Smooth muscle cell (in vitro differentiated cells): ENCODE results near the gene FARP1. TPM values are rescaled to one million over a fixed set of nuclear protein-coding genes. Genes with fewer than 3 reads are reported as not detected.

Source experiments
- DNase-seq: peaks from one replicate; lab custom pipeline; 2025; ENCODE audit not compliant: unreplicated experiment; lab: John Stamatoyannopoulos, UW
- H2AFZ ChIP-seq: fragments of 200-600 bp; sonication (generic); 2 replicates; pipeline ENCODE4 v1.6.0; 2016; ENCODE audit warnings: antibody characterized with exemption, low read depth, mild to moderate bottlenecking
- H3F3A ChIP-seq: fragments of 200-600 bp; sonication (generic); 2 replicates; pipeline ENCODE4 v1.6.0; 2017; ENCODE audit warnings: antibody characterized with exemption, low read depth
- H3K27ac ChIP-seq: fragments of 200-600 bp; sonication (generic); 2 replicates; pipeline ENCODE4 v1.5.1; 2016; ENCODE audit warnings: low read depth, mild to moderate bottlenecking
- H3K27me3 ChIP-seq: fragments of 200-600 bp; sonication (generic); 2 replicates; pipeline ENCODE4 v1.6.1; 2016; ENCODE audit warnings: low read depth, mild to moderate bottlenecking
- H3K36me3 ChIP-seq: fragments of 200-600 bp; sonication (generic); 2 replicates; pipeline ENCODE4 v1.5.1; 2016; ENCODE audit warnings: low read depth
- H3K4me1 ChIP-seq: fragments of 200-600 bp; sonication (generic); 2 replicates; pipeline ENCODE4 v1.5.1; 2016; ENCODE audit warnings: low read depth
- H3K4me2 ChIP-seq: fragments of 200-600 bp; sonication (generic); 2 replicates; pipeline ENCODE4 v1.6.0; 2016; ENCODE audit warnings: mild to moderate bottlenecking
- H3K4me3 ChIP-seq: fragments of 200-600 bp; sonication (generic); 2 replicates; pipeline ENCODE4 v1.5.1; 2016; ENCODE audit warnings: mild to moderate bottlenecking
- H3K79me2 ChIP-seq: fragments of 200-600 bp; sonication (generic); 2 replicates; pipeline ENCODE4 v1.6.0; 2016; ENCODE audit warnings: low read depth, mild to moderate bottlenecking
- H3K9ac ChIP-seq: fragments of 200-600 bp; sonication (generic); 2 replicates; pipeline ENCODE4 v1.6.0; 2016; ENCODE audit warnings: low read depth
- H3K9me3 ChIP-seq: fragments of 200-600 bp; sonication (generic); replicated peaks from 2 replicates; pipeline ENCODE4 v1.5.1; 2016; ENCODE audit warnings: low read depth
- H4K20me1 ChIP-seq: fragments of 200-600 bp; sonication (generic); 2 replicates; pipeline ENCODE4 v1.6.0; 2016; ENCODE audit warnings: low read depth
- WGBS: methylation state at CpG from one replicate; pipeline ENCODE4 v1.1.7; 2016; ENCODE audit warnings: low lambda C conversion rate; 5-methylcytosine and 5-hydroxymethylcytosine counted together
- polyA plus RNA-seq: library from polyadenylated mRNA; unstranded; fragments of >200 nt; fragmentation: Nextera tagmentation; extraction: Ambion mirVana; gene quantifications from 2 replicates; pipeline ENCODE4 v1.2.1, GENCODE V29; 2016
- total RNA-seq: library from RNA; depleted of rRNA; stranded (reverse); fragments of >200 nt; gene quantifications from 2 replicates; pipeline ENCODE4 v1.2.3, GENCODE V29; 2014
- TF ChIP-seq, protein P1 (sequence below): fragments of 200-600 bp; sonication (generic); IDR thresholded peaks from 2 replicates; pipeline ENCODE4 v1.5.1; 2017; ENCODE audit warnings: borderline replicate concordance, mild to moderate bottlenecking, antibody characterized with exemption; ENCODE audit not compliant: insufficient read depth, poor library complexity, severe bottlenecking

FARP1 gene
- total and polyA plus RNA-seq, 2 experiments from 2014 or later: 59.4 to 104 TPM

DNA sequence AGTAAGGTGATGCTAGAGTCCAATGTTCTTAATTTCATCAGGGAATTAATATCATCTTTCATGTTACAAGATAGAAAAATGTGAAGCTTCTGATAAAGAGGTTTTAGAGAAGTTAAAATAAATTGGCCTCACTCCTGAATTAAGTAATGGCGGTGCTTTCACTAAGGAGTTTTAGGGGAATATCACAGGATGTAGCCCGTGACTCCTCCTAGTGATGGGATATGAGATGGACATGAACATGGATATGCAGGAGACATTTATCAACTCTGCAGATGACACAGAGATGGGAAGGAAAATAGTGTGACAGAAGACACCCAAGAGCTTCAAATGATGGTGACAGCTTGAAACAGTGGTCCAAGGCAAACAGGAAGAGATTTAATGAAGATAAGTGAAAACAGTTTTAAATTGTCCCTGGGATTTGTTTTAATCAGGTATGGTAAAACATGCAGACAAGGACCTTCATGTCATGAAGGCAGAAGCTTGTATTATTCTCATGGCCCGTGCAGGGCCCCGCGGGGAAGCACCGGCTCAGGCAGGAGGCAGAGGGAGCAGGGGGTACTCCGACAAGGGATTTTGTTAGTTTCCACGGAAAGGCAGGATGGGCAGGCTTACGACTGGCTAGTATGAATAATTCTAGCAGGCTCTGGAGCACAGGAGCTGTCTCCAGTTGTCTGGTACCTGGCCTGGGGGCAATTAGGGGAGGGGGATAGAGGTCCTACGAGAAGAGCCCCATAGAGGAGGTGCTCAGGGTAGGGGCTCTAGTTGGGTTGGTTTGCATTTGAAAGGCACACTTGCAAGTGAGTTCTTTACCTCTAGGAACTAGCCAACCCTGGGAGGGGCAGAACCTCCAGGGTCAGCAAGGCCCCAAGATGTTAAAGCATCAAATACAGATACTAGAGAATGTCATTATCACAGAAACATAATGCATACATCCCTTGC lies 38.7 kb upstream of the FARP1 start:
- TF ChIP-seq, protein P1, sequence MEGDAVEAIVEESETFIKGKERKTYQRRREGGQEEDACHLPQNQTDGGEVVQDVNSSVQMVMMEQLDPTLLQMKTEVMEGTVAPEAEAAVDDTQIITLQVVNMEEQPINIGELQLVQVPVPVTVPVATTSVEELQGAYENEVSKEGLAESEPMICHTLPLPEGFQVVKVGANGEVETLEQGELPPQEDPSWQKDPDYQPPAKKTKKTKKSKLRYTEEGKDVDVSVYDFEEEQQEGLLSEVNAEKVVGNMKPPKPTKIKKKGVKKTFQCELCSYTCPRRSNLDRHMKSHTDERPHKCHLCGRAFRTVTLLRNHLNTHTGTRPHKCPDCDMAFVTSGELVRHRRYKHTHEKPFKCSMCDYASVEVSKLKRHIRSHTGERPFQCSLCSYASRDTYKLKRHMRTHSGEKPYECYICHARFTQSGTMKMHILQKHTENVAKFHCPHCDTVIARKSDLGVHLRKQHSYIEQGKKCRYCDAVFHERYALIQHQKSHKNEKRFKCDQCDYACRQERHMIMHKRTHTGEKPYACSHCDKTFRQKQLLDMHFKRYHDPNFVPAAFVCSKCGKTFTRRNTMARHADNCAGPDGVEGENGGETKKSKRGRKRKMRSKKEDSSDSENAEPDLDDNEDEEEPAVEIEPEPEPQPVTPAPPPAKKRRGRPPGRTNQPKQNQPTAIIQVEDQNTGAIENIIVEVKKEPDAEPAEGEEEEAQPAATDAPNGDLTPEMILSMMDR: peak; percentile 11

DNA sequence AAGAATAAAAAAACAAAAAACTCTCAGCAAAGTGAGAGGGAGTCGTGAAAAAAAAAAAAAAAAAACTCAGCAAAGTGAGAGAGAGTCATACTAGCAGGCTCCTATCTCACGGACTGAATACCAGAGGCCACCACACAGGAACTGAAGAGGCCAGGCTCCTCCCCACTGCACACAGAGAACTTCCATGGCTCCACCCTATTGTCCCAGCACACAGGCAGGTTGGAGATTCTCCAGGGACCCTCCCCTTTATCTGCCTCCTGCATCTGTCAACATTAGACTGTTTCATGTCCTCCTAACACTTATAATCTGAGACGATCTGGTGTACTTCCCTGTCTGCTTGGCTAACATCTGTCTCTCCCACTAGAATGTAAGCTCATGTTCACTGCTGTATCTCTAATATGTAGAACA lies 37.0 kb upstream of the FARP1 start:
- H3K4me2 ChIP-seq: peak overlapping the region; percentile 66
- TF ChIP-seq, protein P1: no peak
- H3K79me2 ChIP-seq: no peaks in the 10 kb centered on the region
- no peaks in the 10 kb centered on the region for H3K36me3 ChIP-seq
- DNase-seq: no peak
- peak overlapping the region; percentile 85 for H2AFZ ChIP-seq
- H3K4me1 ChIP-seq: peaks cover 7% of the 10 kb centered on the region
- H3F3A ChIP-seq: peaks cover 3% of the 10 kb centered on the region
- H3K27me3 ChIP-seq: no peaks in the 10 kb centered on the region
- WGBS: 8% methylated on average over 3 of the region's 3 CpGs
- no peak overlapping the region for H3K4me3 ChIP-seq
- no peaks in the 10 kb centered on the region for H3K9me3 ChIP-seq
- no peaks in the 10 kb centered on the region for H4K20me1 ChIP-seq
- no peak overlapping the region for H3K9ac ChIP-seq
- H3K27ac ChIP-seq: peak overlapping the region; percentile 64

More for the DNA sequence above, 38.7 kb upstream of the FARP1 start:
- Histone ChIP-seq H3K4me2 (no peak overlapping the region), H3K79me2 (no peaks in the 10 kb centered on the region), H3K27me3 (no peaks in the 10 kb centered on the region), H3K9ac (no peak overlapping the region), H3K9me3 (no peaks in the 10 kb centered on the region), H3K36me3 (no peaks in the 10 kb centered on the region), H3F3A (peaks cover 3% of the 10 kb centered on the region), H2AFZ (no peak overlapping the region), H3K27ac (no peak overlapping the region), H3K4me1 (peaks cover 7% of the 10 kb centered on the region), H3K4me3 (no peak overlapping the region), H4K20me1 (no peaks in the 10 kb centered on the region)
- WGBS: 69% methylated on average over 10 of the region's 10 CpGs
- DNase-seq: no peak

DNA sequence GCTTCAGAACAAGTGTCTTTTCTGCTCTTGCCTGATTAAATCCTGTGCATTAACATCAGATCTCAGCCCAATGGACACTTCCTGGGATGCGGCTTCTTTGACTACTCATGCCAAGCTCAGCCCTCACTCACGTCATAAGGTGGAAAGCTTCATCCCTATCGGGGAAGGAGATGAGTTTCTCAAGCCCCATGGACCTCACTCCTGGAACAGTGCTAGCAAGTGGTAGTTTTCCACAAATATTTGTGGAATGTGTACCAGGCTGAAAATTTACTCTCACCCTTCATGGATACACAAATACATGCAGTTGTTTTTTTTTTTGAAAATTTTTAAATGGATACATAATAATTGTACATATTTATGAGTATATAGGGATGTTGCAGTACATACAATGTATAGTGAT lies 34.6 kb upstream of the FARP1 start:
- H4K20me1 ChIP-seq: no peaks in the 10 kb centered on the region
- H3K9me3 ChIP-seq: no peaks in the 10 kb centered on the region
- no peak overlapping the region for H3K4me3 ChIP-seq
- 67% methylated on average over 3 of the region's 3 CpGs for WGBS
- peaks cover 3% of the 10 kb centered on the region for H3F3A ChIP-seq
- no peak overlapping the region for H3K4me2 ChIP-seq
- H2AFZ ChIP-seq: no peak overlapping the region
- TF ChIP-seq, protein P1: no peak
- H3K9ac ChIP-seq: no peak overlapping the region
- no peaks in the 10 kb centered on the region for H3K27me3 ChIP-seq
- H3K79me2 ChIP-seq: no peaks in the 10 kb centered on the region
- no peak overlapping the region for H3K27ac ChIP-seq
- DNase-seq: no peak
- peaks cover 7% of the 10 kb centered on the region for H3K4me1 ChIP-seq
- H3K36me3 ChIP-seq: no peaks in the 10 kb centered on the region
